ENCODE measurements around the gene NAT14. TPM values are rescaled to one million over a fixed set of nuclear protein-coding genes. Genes with fewer than 3 reads are reported as not detected.
A peak's percentile ranks its signal among the peaks of the same experiment; 100 is the strongest.
"Not testable (repeated sequence)": the region's sequence is repeated elsewhere in the genome, so short reads cannot be mapped to it uniquely, and the experiment has no call there.

The NAT14 gene
- total and polyA plus RNA-seq, 5 experiments from 2014 or later: 4.1 to 10.4 (median 8.0) TPM

GRCh38 chr19:55492362-55492944, 7.5 kb downstream of the NAT14 start:
- Mint-ChIP-seq H3K4me1 (peaks cover 0 to 9% (median 3%) of the 10 kb centered on the region in 4 donors), H3K36me3 (no peaks in the 10 kb centered on the region), H3K27me3 (peaks cover 0 to 15% (median 4%) of the 10 kb centered on the region in 5 donors), H3K9me3 (peaks cover 0 to 1% (median 0%) of the 10 kb centered on the region in 9 donors), H3K27ac (no peak overlapping the region), H3K4me3 (no peak overlapping the region)
- ATAC-seq (no peak), DNase-seq (no peak)
- POLR2A ChIA-PET: interaction anchor here (1.2 kb wide), 1 partner anchor 8 kb away, joined by 5 read pairs; no protein-coding TSS in a partner anchor

- DNase-seq (no peak), ATAC-seq (no peak)
- Mint-ChIP-seq H3K36me3 (no peaks in the 10 kb centered on the region), H3K4me3 (peak overlapping the region in 1 of 10 donors; percentile 21), H3K4me1 (peaks cover 0 to 6% (median 3%) of the 10 kb centered on the region in 4 donors), H3K27me3 (peaks cover 0 to 15% (median 4%) of the 10 kb centered on the region in 5 donors), H3K9me3 (peaks cover 0 to 1% (median 0%) of the 10 kb centered on the region in 9 donors), H3K27ac (peak overlapping the region in 2 of 10 donors; percentile 11 to 18)
- POLR2A ChIA-PET: interaction anchor here (0.6 to 1.2 kb wide), 3 partner anchors 9 to 56 kb away, joined by 3 to 5 read pairs (median 4); partner anchors contain the start of gene ZNF628
Observed at GRCh38 chr19:55493052-55493644, 8.2 kb downstream of the NAT14 start.

GRCh38 chr19:55493645-55494171, 8.7 kb downstream of the NAT14 start:
- POLR2A ChIA-PET: interaction anchor here (0.6 to 1.8 kb wide), 3 partner anchors 10 to 56 kb away, joined by 3 to 5 read pairs (median 4); partner anchors contain the start of gene ZNF628
- peak overlapping the region in 1 of 10 donors; percentile 51 for H3K27ac Mint-ChIP-seq
- DNase-seq: no peak
- peaks cover 0 to 6% (median 3%) of the 10 kb centered on the region in 4 donors for H3K4me1 Mint-ChIP-seq
- no peak for ATAC-seq
- H3K4me3 Mint-ChIP-seq: peak overlapping the region in 3 of 10 donors; percentile 73 to 80 (median 76)
- H3K27me3 Mint-ChIP-seq: peaks cover 0 to 15% (median 4%) of the 10 kb centered on the region in 5 donors
- H3K9me3 Mint-ChIP-seq: peaks cover 0 to 1% (median 0%) of the 10 kb centered on the region in 9 donors
- H3K36me3 Mint-ChIP-seq: no peaks in the 10 kb centered on the region

GRCh38 chr19:55494172-55494761, 9.3 kb downstream of the NAT14 start:
- peak; percentile 62 to 82 for ATAC-seq
- Mint-ChIP-seq H3K27ac (peak overlapping the region in 3 of 10 donors; percentile 51 to 77 (median 56)), H3K4me1 (peaks cover 0 to 6% (median 3%) of the 10 kb centered on the region in 4 donors), H3K9me3 (peaks cover 0 to 1% (median 0%) of the 10 kb centered on the region in 9 donors), H3K27me3 (peaks cover 0 to 15% (median 4%) of the 10 kb centered on the region in 5 donors), H3K36me3 (no peaks in the 10 kb centered on the region), H3K4me3 (peak overlapping the region; percentile 60 to 85 (median 76))
- DNase-seq: no peak
- POLR2A ChIA-PET: interaction anchor here (0.6 to 1.8 kb wide), 4 partner anchors 11 to 235 kb away, joined by 3 to 5 read pairs (median 4); partner anchors contain the start of gene ZNF628

- POLR2A ChIA-PET: interaction anchor here (0.7 kb wide), 1 partner anchor 36 kb away, joined by 3 read pairs; no protein-coding TSS in a partner anchor
- Mint-ChIP-seq H3K27ac (no peak overlapping the region), H3K4me3 (no peak overlapping the region), H3K36me3 (no peaks in the 10 kb centered on the region), H3K4me1 (peaks cover 0 to 6% (median 3%) of the 10 kb centered on the region in 4 donors), H3K27me3 (peaks cover 0 to 13% (median 4%) of the 10 kb centered on the region in 5 donors), H3K9me3 (peaks cover 0 to 1% (median 0%) of the 10 kb centered on the region in 9 donors)
- no peak for DNase-seq
- no peak for ATAC-seq
Observed at GRCh38 chr19:55495646-55496349, 10.8 kb downstream of the NAT14 start.

GRCh38 chr19:55496820-55497219, 11.8 kb downstream of the NAT14 start:
- H3K27me3 Mint-ChIP-seq: peaks cover 0 to 11% (median under 1%) of the 10 kb centered on the region in 5 donors
- ATAC-seq, POLR2A ChIA-PET, DNase-seq, H3K27ac Mint-ChIP-seq, H3K9me3 Mint-ChIP-seq, H3K36me3 Mint-ChIP-seq, H3K4me3 Mint-ChIP-seq, H3K4me1 Mint-ChIP-seq: not testable (repeated sequence)

- Mint-ChIP-seq H3K4me1 (peaks cover 5 to 6% (median 6%) of the 10 kb centered on the region in 4 donors), H3K9me3 (no peaks in the 10 kb centered on the region), H3K27ac (no peak overlapping the region), H3K4me3 (no peak overlapping the region), H3K27me3 (peaks cover 0 to 7% (median 0%) of the 10 kb centered on the region in 5 donors), H3K36me3 (no peaks in the 10 kb centered on the region)
- no peak for DNase-seq
- no peak for ATAC-seq
- POLR2A ChIA-PET: no interaction called here
Observed at GRCh38 chr19:55497763-55498162, 12.8 kb downstream of the NAT14 start.

GRCh38 chr19:55498246-55498840, 13.4 kb downstream of the NAT14 start:
- DNase-seq: no peak
- peaks cover 5 to 9% (median 9%) of the 10 kb centered on the region in 4 donors for H3K4me1 Mint-ChIP-seq
- no peak overlapping the region for H3K4me3 Mint-ChIP-seq
- POLR2A ChIA-PET: interaction anchor here (1.3 kb wide), 1 partner anchor 30 kb away, joined by 4 read pairs; no protein-coding TSS in a partner anchor
- H3K9me3 Mint-ChIP-seq: no peaks in the 10 kb centered on the region
- ATAC-seq: no peak
- H3K27ac Mint-ChIP-seq: no peak overlapping the region
- H3K27me3 Mint-ChIP-seq: peaks cover 0 to 2% (median 0%) of the 10 kb centered on the region in 5 donors
- H3K36me3 Mint-ChIP-seq: no peaks in the 10 kb centered on the region

- POLR2A ChIA-PET: no interaction called here
- no peak overlapping the region for H3K27ac Mint-ChIP-seq
- no peaks in the 10 kb centered on the region for H3K27me3 Mint-ChIP-seq
- DNase-seq: no peak
- peaks cover 11 to 15% (median 13%) of the 10 kb centered on the region in 4 donors for H3K4me1 Mint-ChIP-seq
- H3K4me3 Mint-ChIP-seq: no peak overlapping the region
- ATAC-seq: no peak
- no peaks in the 10 kb centered on the region for H3K9me3 Mint-ChIP-seq
- no peaks in the 10 kb centered on the region for H3K36me3 Mint-ChIP-seq
Observed at GRCh38 chr19:55500368-55500952, 15.5 kb downstream of the NAT14 start.

GRCh38 chr19:55502197-55502952, 17.4 kb downstream of the NAT14 start:
- peak overlapping the region in 5 of 10 donors; percentile 34 to 62 (median 45) for H3K4me3 Mint-ChIP-seq
- POLR2A ChIA-PET: interaction anchor here (1.9 kb wide), 1 partner anchor 95 kb away, joined by 9 read pairs; the partner anchor contains the start of gene UBE2S

GRCh38 chr19:55503157-55503501, 18.1 kb downstream of the NAT14 start:
- no peaks in the 10 kb centered on the region for H3K36me3 Mint-ChIP-seq
- no peaks in the 10 kb centered on the region for H3K9me3 Mint-ChIP-seq
- POLR2A ChIA-PET: interaction anchor here (0.7 to 1.9 kb wide), 8 partner anchors 18 to 362 kb away, joined by 3 to 16 read pairs (median 6); partner anchors contain the start of genes ISOC2, NAT14, SYT5 and TMEM238
- DNase-seq: no peak
- peaks cover 11 to 15% (median 13%) of the 10 kb centered on the region in 4 donors for H3K4me1 Mint-ChIP-seq
- peak overlapping the region; percentile 77 to 90 (median 84) for H3K4me3 Mint-ChIP-seq
- peaks cover 0 to 6% (median 1%) of the 10 kb centered on the region in 5 donors for H3K27me3 Mint-ChIP-seq
- peak overlapping the region in 9 of 10 donors; percentile 43 to 92 (median 82) for H3K27ac Mint-ChIP-seq
- ATAC-seq: no peak

More at GRCh38 chr19:55502197-55502952, 17.4 kb downstream of the NAT14 start:
- H3K27me3 Mint-ChIP-seq: peaks cover 0 to 1% (median 0%) of the 10 kb centered on the region in 5 donors
- H3K9me3 Mint-ChIP-seq: no peaks in the 10 kb centered on the region
- peaks cover 11 to 15% (median 13%) of the 10 kb centered on the region in 4 donors for H3K4me1 Mint-ChIP-seq
- H3K27ac Mint-ChIP-seq: peak overlapping the region in 5 of 10 donors; percentile 21 to 84 (median 53)
- DNase-seq: no peak
- H3K36me3 Mint-ChIP-seq: no peaks in the 10 kb centered on the region
- ATAC-seq: no peak
